HepG2 (cell line): Measurements from ENCODE around the gene HS6ST1. TPM values are rescaled to one million over a fixed set of nuclear protein-coding genes. Genes with fewer than 3 reads are reported as not detected.

ENCODE experiments used
- ATM ChIP-seq: fragments of 450-650 bp; IDR thresholded peaks from 2 replicates; pipeline ENCODE4 v1.7.1; 2017; ENCODE audit warnings: mild to moderate bottlenecking, borderline replicate concordance
- CHCHD3 ChIP-seq: sonication (generic); formaldehyde crosslinking; IDR thresholded peaks from 2 replicates; pipeline ENCODE4 v1.8.0; 2022; ENCODE audit warnings: mild to moderate bottlenecking, missing genetic modification reagents, moderate library complexity
- DR1 ChIP-seq: sonication (generic); formaldehyde crosslinking; IDR thresholded peaks from 2 replicates; pipeline ENCODE4 v1.8.0; 2021; ENCODE audit warnings: mild to moderate bottlenecking, missing genetic modification reagents, inconsistent platforms
- ETV5 ChIP-seq: IDR thresholded peaks from 2 replicates; pipeline ENCODE4 v1.6.1; 2018; ENCODE audit warnings: missing biosample characterization, missing genetic modification reagents, inconsistent platforms, borderline replicate concordance
- EZH2 ChIP-seq: conservative IDR thresholded peaks from 2 replicates; pipeline ENCODE4 v1.6.1; 2012; ENCODE audit warnings: mild to moderate bottlenecking, low read depth, low read length, moderate library complexity
- FLYWCH1 ChIP-seq: sonication (generic); formaldehyde crosslinking; IDR thresholded peaks from 2 replicates; pipeline ENCODE4 v1.8.1; 2023; ENCODE audit warnings: mild to moderate bottlenecking, missing genetic modification reagents
- IRF2 ChIP-seq: IDR thresholded peaks from 2 replicates; pipeline ENCODE4 v1.6.1; 2018; ENCODE audit warnings: missing genetic modification reagents, missing compliant biosample characterization
- KDM5B ChIP-seq: sonication (generic); formaldehyde crosslinking; IDR thresholded peaks from 2 replicates; pipeline ENCODE4 v1.4.0; 2020; ENCODE audit warnings: missing genetic modification reagents, mild to moderate bottlenecking, borderline replicate concordance
- NCOA1 ChIP-seq: sonication (generic); formaldehyde crosslinking; IDR thresholded peaks from 2 replicates; pipeline ENCODE4 v1.9.0; 2021; ENCODE audit warnings: missing genetic modification reagents
- NFATC3 ChIP-seq: sonication (generic); formaldehyde crosslinking; IDR thresholded peaks from 2 replicates; pipeline ENCODE4 v1.5.1; 2020; ENCODE audit warnings: mild to moderate bottlenecking, missing genetic modification reagents
- NFIB ChIP-seq: sonication (generic); formaldehyde crosslinking; IDR thresholded peaks from 2 replicates; pipeline ENCODE4 v1.9.0; 2021; ENCODE audit warnings: missing genetic modification reagents, mild to moderate bottlenecking, borderline replicate concordance
- NRL ChIP-seq: sonication (generic); formaldehyde crosslinking; IDR thresholded peaks from 2 replicates; pipeline ENCODE4 v1.5.0; 2020; ENCODE audit warnings: missing genetic modification reagents, mild to moderate bottlenecking, moderate library complexity, borderline replicate concordance
- SAP130 ChIP-seq: IDR thresholded peaks from 2 replicates; pipeline ENCODE4 v1.6.1; 2016; ENCODE audit warnings: low read depth
- SP2 ChIP-seq: sonication (generic); formaldehyde crosslinking; IDR thresholded peaks from 2 replicates; pipeline ENCODE4 v1.5.1; 2020; ENCODE audit warnings: mild to moderate bottlenecking, missing genetic modification reagents
- ZBTB3 ChIP-seq: sonication (generic); formaldehyde crosslinking; IDR thresholded peaks from 2 replicates; pipeline ENCODE4 v1.4.0; 2020; ENCODE audit warnings: low read depth, mild to moderate bottlenecking, moderate library complexity, missing genetic modification reagents, borderline replicate concordance
- ZNF101 ChIP-seq: sonication (generic); formaldehyde crosslinking; IDR thresholded peaks from 2 replicates; pipeline ENCODE4 v1.4.0; 2020; ENCODE audit warnings: mild to moderate bottlenecking, low read depth, missing genetic modification reagents, borderline replicate concordance
- ZNF44 ChIP-seq: sonication (generic); formaldehyde crosslinking; IDR thresholded peaks from 2 replicates; pipeline ENCODE4 v1.5.1; 2020; ENCODE audit warnings: mild to moderate bottlenecking, missing genetic modification reagents
- ZNF619 ChIP-seq: sonication (generic); formaldehyde crosslinking; IDR thresholded peaks from 2 replicates; pipeline ENCODE4 v1.4.0; 2020; ENCODE audit warnings: mild to moderate bottlenecking, missing genetic modification reagents
- ZNF629 ChIP-seq: sonication (generic); formaldehyde crosslinking; conservative IDR thresholded peaks from 2 replicates; pipeline ENCODE4 v1.5.0; 2020; ENCODE audit warnings: missing genetic modification reagents
- polyA plus RNA-seq, 8 experiments: library from polyadenylated mRNA; depleted of rRNA in 3 of 8; stranded (reverse) in 7 of 8; unstranded in 1 of 8; fragments of >200 nt; fragmentation: Illumina TruSeq in 4 of 8; extraction: Trizol in 4 of 8; gene quantifications; 2 replicates each; pipeline versions ENCODE4 v1.2.1 to v1.2.3, GENCODE V29; 2011 to 2016; ENCODE audit warnings: low read depth in 4 of 8, missing spikeins in 1 of 8, mixed read lengths in 1 of 8; ENCODE audit not compliant: insufficient read depth in 1 of 8
- total RNA-seq, 5 experiments: library from RNA; depleted of rRNA; stranded (reverse); fragments of >200 nt; fragmentation: Illumina TruSeq; extraction: Trizol; gene quantifications; 2 replicates each; pipeline ENCODE4 v1.2.3, GENCODE V29; 2016; ENCODE audit warnings: low read depth in 1 of 5
- TF ChIP-seq, protein P1 (sequence below): sonication (generic); formaldehyde crosslinking; IDR thresholded peaks from 2 replicates; pipeline ENCODE4 v1.4.0; 2020; ENCODE audit warnings: missing genetic modification reagents
- TF ChIP-seq, protein P2 (sequence below): sonication (generic); formaldehyde crosslinking; conservative IDR thresholded peaks from 2 replicates; pipeline ENCODE4 v1.8.1; 2023; ENCODE audit warnings: missing genetic modification reagents
- TF ChIP-seq, protein P3 (sequence below): sonication (generic); formaldehyde crosslinking; IDR thresholded peaks from 2 replicates; pipeline ENCODE4 v1.8.0; 2022; ENCODE audit warnings: low read depth, missing genetic modification reagents

HS6ST1 gene
- total and polyA plus RNA-seq, 2 of the 13 experiments (the other 11 are each of a cell fraction or from before 2014, with no cell fraction given) = 34.5 to 84.6 TPM

GRCh38 chr2:128311755-128312341, 6.8 kb downstream of the HS6ST1 start (continued):
- TF ChIP-seq, protein P1, sequence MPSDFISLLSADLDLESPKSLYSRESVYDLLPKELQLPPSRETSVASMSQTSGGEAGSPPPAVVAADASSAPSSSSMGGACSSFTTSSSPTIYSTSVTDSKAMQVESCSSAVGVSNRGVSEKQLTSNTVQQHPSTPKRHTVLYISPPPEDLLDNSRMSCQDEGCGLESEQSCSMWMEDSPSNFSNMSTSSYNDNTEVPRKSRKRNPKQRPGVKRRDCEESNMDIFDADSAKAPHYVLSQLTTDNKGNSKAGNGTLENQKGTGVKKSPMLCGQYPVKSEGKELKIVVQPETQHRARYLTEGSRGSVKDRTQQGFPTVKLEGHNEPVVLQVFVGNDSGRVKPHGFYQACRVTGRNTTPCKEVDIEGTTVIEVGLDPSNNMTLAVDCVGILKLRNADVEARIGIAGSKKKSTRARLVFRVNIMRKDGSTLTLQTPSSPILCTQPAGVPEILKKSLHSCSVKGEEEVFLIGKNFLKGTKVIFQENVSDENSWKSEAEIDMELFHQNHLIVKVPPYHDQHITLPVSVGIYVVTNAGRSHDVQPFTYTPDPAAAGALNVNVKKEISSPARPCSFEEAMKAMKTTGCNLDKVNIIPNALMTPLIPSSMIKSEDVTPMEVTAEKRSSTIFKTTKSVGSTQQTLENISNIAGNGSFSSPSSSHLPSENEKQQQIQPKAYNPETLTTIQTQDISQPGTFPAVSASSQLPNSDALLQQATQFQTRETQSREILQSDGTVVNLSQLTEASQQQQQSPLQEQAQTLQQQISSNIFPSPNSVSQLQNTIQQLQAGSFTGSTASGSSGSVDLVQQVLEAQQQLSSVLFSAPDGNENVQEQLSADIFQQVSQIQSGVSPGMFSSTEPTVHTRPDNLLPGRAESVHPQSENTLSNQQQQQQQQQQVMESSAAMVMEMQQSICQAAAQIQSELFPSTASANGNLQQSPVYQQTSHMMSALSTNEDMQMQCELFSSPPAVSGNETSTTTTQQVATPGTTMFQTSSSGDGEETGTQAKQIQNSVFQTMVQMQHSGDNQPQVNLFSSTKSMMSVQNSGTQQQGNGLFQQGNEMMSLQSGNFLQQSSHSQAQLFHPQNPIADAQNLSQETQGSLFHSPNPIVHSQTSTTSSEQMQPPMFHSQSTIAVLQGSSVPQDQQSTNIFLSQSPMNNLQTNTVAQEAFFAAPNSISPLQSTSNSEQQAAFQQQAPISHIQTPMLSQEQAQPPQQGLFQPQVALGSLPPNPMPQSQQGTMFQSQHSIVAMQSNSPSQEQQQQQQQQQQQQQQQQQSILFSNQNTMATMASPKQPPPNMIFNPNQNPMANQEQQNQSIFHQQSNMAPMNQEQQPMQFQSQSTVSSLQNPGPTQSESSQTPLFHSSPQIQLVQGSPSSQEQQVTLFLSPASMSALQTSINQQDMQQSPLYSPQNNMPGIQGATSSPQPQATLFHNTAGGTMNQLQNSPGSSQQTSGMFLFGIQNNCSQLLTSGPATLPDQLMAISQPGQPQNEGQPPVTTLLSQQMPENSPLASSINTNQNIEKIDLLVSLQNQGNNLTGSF (CRISPR knock-in tag) = no peak
- no peak for TF ChIP-seq ZNF629 (CRISPR knock-in tag)
- no peak for TF ChIP-seq NFIB (CRISPR knock-in tag)
- no peak for TF ChIP-seq ETV5 (CRISPR knock-in tag)
- no peak for TF ChIP-seq CHCHD3
- no peak for TF ChIP-seq SP2 (CRISPR knock-in tag)
- TF ChIP-seq EZH2 = no peak
- no peak for TF ChIP-seq FLYWCH1 (CRISPR knock-in tag)
- peak; percentile 72; the same call in 1 of the 2 replicates for TF ChIP-seq NRL (CRISPR knock-in tag)
- TF ChIP-seq, protein P2, sequence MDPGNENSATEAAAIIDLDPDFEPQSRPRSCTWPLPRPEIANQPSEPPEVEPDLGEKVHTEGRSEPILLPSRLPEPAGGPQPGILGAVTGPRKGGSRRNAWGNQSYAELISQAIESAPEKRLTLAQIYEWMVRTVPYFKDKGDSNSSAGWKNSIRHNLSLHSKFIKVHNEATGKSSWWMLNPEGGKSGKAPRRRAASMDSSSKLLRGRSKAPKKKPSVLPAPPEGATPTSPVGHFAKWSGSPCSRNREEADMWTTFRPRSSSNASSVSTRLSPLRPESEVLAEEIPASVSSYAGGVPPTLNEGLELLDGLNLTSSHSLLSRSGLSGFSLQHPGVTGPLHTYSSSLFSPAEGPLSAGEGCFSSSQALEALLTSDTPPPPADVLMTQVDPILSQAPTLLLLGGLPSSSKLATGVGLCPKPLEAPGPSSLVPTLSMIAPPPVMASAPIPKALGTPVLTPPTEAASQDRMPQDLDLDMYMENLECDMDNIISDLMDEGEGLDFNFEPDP (CRISPR knock-in tag) = no peak
- TF ChIP-seq ATM = no peak
- no peak for TF ChIP-seq ZNF44
- TF ChIP-seq ZBTB3 (CRISPR knock-in tag) = no peak
- TF ChIP-seq SAP130 (CRISPR knock-in tag) = no peak
- TF ChIP-seq KDM5B (CRISPR knock-in tag) = 0 out of 2 replicates have a peak, but pooled peaks have one; percentile 42
- no peak for TF ChIP-seq NCOA1
- no peak for TF ChIP-seq NFATC3 (CRISPR knock-in tag)
- no peak for TF ChIP-seq IRF2 (CRISPR knock-in tag)
- TF ChIP-seq, protein P3, sequence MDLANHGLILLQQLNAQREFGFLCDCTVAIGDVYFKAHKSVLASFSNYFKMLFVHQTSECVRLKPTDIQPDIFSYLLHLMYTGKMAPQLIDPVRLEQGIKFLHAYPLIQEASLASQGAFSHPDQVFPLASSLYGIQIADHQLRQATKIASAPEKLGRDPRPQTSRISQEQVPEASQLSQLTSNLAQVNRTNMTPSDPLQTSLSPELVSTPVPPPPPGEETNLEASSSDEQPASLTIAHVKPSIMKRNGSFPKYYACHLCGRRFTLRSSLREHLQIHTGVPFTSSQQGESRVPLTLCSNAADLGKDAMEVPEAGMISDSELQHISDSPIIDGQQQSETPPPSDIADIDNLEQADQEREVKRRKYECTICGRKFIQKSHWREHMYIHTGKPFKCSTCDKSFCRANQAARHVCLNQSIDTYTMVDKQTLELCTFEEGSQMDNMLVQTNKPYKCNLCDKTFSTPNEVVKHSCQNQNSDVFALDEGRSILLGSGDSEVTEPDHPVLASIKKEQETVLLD = no peak
- TF ChIP-seq ZNF101 = no peak
- no peak for TF ChIP-seq ZNF619 (CRISPR knock-in tag)
- TF ChIP-seq DR1 (CRISPR knock-in tag) = no peak
